Measurements from ENCODE around the gene CPLANE2.

GRCh38 chr1:16207318-16208269, 29.4 kb downstream of the CPLANE2 start:
- TF ChIP-seq CTCF (conservative IDR thresholded peaks at IDR 0.05; ENCODE audit: low read depth, low read length) = no peak
- TF ChIP-seq SMC3 (IDR thresholded peaks at IDR 0.05; ENCODE audit: low read depth, low read length) = no peak
- no peak for TF ChIP-seq POLR2A (IDR thresholded peaks at IDR 0.05; ENCODE audit: low read depth, low read length)
- TF ChIP-seq RFX5 (IDR thresholded peaks at IDR 0.05; ENCODE audit: low read depth, low read length) = no peak
- no peak for TF ChIP-seq FOS (IDR thresholded peaks at IDR 0.05; ENCODE audit: low read depth, low read length)

All from IMR-90 (cell line).